Hindlimb muscle (tissue), 1 donor: Measurements from ENCODE around the gene MCOLN1. TPM values are rescaled to one million over a fixed set of nuclear protein-coding genes. Genes with fewer than 3 reads are reported as not detected.

Experiments used
- DNase-seq: peaks from one replicate; pipeline ENCODE4 v3.0.0-alpha.2; 2013
- polyA plus RNA-seq: library from polyadenylated mRNA; unstranded; fragments of 120-200 nt; gene quantifications from one replicate; pipeline ENCODE4 v1.2.1, GENCODE V29; 2013; ENCODE audit not compliant: insufficient read length

The MCOLN1 gene
- 16.4 TPM for polyA plus RNA-seq

GRCh38 chr19:7522072-7522922 is at the start of gene MCOLN1:
Gene MCOLN1 (plus strand): TSS chr19:7522624. CDS start chr19:7522751, 127 bp downstream.
- DNase-seq = peak; percentile 99

- no peak for DNase-seq
Measured at GRCh38 chr19:7475665-7476064, 46.8 kb upstream of the MCOLN1 start.

- DNase-seq = no peak
Measured at GRCh38 chr19:7476241-7476640, 46.2 kb upstream of the MCOLN1 start.

GRCh38 chr19:7476777-7477494 is 45.5 kb upstream of the MCOLN1 start:
- no peak for DNase-seq

- DNase-seq = no peak
Measured at GRCh38 chr19:7477758-7478157, 44.7 kb upstream of the MCOLN1 start.

GRCh38 chr19:7478173-7478842 is 44.1 kb upstream of the MCOLN1 start:
- no peak for DNase-seq

GRCh38 chr19:7478843-7479227 is 43.6 kb upstream of the MCOLN1 start:
- DNase-seq = no peak

GRCh38 chr19:7480222-7480969 is 42.0 kb upstream of the MCOLN1 start:
- no peak for DNase-seq

- DNase-seq = no peak
Measured at GRCh38 chr19:7480970-7481255, 41.5 kb upstream of the MCOLN1 start.

- no peak for DNase-seq
Measured at GRCh38 chr19:7482584-7483439, 39.6 kb upstream of the MCOLN1 start.

- no peak for DNase-seq
Measured at GRCh38 chr19:7483720-7484201, 38.7 kb upstream of the MCOLN1 start.

GRCh38 chr19:7486923-7487322 is 35.5 kb upstream of the MCOLN1 start:
- no peak for DNase-seq

GRCh38 chr19:7488736-7489353 is 33.6 kb upstream of the MCOLN1 start, which contains the start of gene PEX11G:
Gene PEX11G (minus strand): TSS chr19:7489035. CDS start chr19:7489010, 25 bp downstream.
- peak; percentile 95 for DNase-seq

- no peak for DNase-seq
Measured at GRCh38 chr19:7489609-7490044, 32.8 kb upstream of the MCOLN1 start.

GRCh38 chr19:7492142-7492541 is 30.3 kb upstream of the MCOLN1 start:
- no peak for DNase-seq

GRCh38 chr19:7492558-7492957 is 29.9 kb upstream of the MCOLN1 start:
- no peak for DNase-seq

- no peak for DNase-seq
Measured at GRCh38 chr19:7494416-7495098, 27.9 kb upstream of the MCOLN1 start.

- no peak for DNase-seq
Measured at GRCh38 chr19:7497292-7497691, 25.1 kb upstream of the MCOLN1 start.

- DNase-seq = peak; percentile 57
Measured at GRCh38 chr19:7500811-7501450, 21.5 kb upstream of the MCOLN1 start.

- DNase-seq = no peak
Measured at GRCh38 chr19:7502552-7502951, 19.9 kb upstream of the MCOLN1 start.
